ENCODE results near the gene UXT.
A peak's percentile ranks its signal among the peaks of the same experiment; 100 is the strongest.
"Not testable (repeated sequence)": the region's sequence is repeated elsewhere in the genome, so short reads cannot be mapped to it uniquely, and the experiment has no call there.

Gene UXT

DNA sequence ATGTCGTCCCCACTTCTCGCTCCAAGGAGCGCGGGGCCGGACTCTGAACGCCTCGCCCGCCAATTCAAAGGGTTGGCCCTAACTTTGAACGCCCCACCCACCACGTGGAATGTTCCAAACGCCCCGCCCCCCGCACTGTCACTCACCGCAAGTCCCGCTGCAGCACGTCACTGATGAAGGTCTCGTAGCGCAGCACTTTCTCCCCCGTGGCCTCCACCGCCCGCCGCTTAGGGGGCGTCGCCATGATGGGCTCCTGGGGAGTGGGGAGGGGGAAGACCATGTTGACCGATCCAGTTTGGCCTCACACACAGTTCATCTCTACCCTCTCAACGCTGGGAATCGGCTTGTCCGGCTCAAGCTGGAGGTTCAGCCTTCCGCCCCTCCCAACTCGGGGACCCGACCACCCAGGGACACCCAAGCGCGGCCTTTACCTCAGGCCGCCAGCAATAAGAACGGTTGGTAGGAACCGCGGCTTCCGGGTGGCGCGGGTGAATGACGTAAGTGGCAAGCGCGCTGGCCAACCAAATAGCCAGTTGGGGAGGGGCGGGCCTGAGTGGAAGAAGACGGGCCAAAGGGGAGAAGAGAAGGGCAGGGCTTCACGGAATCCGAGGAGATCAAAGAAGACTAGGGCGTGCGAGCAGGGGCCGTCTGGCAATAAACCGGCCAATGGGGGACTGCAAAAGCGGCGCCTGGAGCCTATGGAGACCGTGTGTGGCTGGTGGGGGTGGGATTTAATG lies at the start of gene UXT:
Gene UXT (minus strand): TSS at position 497 of the 737 bp plus-strand sequence. CDS start 253 bp downstream, at position 244.
- peak; percentile 84 for DNase-seq (ENCODE audit: low read depth)

DNA sequence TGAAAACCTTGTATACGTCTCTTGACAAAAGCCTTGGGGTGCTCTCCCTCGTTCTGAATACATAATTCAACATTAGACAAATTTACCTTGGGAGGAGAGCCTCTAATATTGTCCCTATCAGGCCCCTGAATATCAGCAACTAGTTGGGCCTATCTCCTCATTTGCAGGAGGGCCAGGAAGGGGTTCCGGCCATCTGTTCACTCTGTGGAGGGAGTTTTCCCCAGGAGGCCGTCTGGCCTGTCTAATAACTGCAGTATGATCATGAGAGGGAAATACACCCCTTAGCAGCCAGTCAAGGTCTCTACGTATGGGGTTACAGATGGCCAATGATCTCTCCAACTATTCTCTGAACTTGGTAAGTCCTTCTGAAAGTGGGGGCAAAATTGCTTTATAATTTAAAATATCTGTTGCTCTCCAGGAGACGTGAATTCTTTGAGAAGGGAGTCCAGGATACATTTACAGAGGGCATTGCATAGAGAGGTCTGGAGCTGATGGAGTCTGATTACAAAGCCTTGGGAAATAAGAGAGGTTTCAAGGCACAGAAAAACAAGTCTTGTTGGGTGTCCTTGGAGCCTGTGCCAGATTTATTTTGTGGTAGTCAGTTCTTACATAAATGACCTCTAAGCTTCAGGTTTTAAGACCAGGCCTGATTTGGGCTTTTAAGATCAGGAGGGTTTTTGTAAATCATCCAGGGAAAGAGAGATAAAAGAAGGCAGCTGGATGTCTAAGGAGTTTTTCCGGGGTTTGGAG lies 48.2 kb upstream of the UXT start:
- no peak for DNase-seq (ENCODE audit: low read depth)

DNA sequence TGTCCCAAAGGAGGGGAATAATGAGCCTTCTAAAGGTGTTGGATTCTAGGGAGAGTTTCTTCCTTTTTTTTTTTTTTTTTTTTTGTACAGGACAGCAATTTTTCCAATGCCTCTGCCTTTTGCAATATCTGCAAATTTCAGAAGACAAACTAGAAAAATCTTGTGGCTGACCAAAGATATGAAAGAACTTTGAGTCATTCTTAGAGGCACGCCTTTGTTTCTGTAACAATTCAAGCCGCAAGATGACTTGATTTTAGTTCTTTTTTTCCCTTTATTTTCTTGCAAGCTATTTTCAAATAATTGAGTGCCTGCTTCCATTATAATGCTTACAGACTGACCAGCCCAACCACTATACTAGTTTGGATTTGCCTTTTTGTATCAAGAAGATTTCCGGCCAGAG lies 47.6 kb upstream of the UXT start:
- DNase-seq (ENCODE audit: low read depth), result no peak

GRCh38 chrX:47704736-47705135 lies 45.8 kb upstream of the UXT start:
- DNase-seq (ENCODE audit: low read depth), result no peak

GRCh38 chrX:47697181-47697580 lies 38.2 kb upstream of the UXT start:
- no peak for DNase-seq (ENCODE audit: low read depth)

DNA sequence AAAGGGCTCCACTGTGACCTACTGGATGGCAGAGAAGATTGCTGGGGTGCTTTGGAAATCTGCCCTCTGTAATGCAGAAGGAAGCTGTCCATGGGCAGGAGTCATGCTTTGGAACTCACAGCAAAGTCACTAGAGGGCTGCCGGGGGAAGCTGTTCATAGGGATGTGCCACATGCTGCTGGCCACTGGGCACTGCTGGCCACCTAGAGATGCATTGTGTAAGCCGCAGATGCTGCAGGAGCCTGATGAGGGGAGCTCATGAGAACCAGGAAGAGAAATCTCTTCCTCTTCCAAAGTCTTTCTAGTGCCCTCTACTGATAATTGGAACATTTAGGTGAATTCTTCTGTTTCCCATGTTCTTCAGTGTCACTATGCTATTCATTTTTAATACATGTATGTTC lies 31.2 kb upstream of the UXT start:
- no peak for DNase-seq (ENCODE audit: low read depth)

- no peak for DNase-seq (ENCODE audit: low read depth)
Observed at GRCh38 chrX:47687263-47687662, 28.3 kb upstream of the UXT start.

DNA sequence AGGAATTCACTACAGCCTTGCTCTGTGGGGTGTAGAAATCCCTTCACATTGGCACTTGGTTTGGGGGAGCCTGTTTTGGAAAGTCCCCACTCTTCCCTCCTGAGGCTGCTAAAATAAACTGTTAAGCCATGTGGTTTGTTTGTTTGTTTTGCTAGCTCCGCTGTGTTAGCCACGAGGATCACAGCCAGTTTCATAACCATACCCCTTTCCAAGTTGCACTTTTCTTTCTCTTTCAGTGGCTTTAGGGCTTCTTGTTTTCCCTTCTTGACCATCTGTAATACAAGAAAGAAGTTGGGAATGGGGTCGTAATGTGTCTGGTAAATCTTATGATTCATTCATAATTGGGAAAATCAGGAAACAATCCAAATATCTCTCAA lies 24.8 kb upstream of the UXT start:
- DNase-seq (ENCODE audit: low read depth), result no peak

GRCh38 chrX:47683184-47683828 lies 24.3 kb upstream of the UXT start:
- DNase-seq (ENCODE audit: low read depth), result no peak

DNA sequence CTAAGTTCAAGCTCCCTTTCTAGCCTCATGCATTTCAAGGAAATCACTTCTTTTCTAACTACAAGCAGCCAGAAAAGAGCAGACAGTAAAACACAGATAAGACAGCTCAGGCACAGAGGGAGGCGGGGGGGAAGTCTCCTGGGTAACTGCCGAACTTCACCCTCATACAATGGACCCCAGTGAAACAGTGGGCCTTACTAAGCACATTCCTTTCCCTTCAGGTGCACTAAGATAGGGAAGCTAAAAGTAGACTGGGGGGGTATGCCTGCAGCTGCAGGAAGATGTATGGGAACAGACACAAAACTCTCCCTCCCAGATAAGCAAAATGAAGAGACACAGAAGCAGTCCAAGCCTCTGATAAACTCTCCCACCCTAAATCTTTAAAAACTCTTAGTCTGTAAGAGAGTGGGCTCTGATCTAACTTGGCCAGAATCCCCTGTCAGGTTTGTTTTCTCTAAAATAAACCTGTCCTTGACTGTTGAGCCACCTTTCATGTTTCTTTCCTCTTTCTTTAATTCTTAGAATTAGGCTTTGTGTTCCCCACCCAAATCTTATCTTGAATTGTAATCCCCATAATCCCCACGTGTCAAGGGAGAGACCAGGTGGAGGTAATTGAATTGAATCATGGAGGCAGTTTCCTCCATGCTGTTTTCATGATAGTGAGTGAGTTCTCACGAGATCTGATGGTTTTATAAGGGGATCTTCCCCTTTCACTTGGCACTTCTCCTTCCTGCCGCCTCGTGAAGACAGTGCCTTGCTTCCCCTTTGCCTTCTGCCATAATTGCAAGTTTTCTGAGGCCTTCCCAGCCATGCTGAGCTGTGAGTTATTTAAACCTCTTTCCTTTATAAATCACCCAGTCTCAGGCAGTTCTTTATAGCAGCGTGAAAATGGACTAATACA lies 17.2 kb upstream of the UXT start:
- DNase-seq (ENCODE audit: low read depth), result not testable (repeated sequence)

DNA sequence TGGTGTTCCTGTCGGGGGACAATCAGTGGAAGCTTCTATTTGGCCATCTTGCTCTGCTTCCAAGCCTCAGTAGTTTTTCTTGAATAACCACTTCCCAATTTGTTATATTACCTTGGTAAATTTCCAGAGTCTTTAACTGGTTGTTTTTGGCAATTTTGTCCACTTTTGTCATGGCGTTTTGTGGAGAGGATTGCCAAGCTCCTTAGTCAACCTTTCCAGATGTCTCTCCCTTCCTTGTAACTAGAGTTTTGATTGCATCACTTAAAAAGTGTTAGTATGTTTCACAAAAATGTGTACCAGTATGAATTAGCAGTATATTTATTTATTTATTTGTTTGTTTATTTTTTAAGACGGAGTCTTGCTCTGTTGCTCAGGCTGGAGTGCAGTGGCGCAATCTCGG lies 15.8 kb upstream of the UXT start:
- no peak for DNase-seq (ENCODE audit: low read depth)

- not testable (repeated sequence) for DNase-seq (ENCODE audit: low read depth)
Observed at GRCh38 chrX:47665797-47666196, 6.8 kb upstream of the UXT start.

DNA sequence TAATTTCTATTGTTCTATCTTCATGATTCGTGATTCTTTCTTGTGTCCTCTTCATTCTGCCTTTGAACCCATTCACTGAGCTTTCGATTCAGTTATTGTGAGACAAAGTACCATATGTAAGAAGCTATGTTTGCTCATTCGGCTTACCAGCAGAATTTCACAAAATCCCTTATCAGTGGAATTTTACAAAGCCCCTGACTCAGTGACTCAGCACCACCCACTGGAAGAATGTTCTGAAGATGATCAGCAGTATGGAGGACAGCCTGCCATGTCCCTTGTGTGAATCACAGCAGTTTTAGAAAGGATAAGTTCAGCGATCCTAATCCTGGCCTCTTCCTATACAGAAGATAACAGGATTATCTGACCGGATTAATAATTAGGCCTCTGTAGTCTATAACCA lies 5.8 kb upstream of the UXT start:
- no peak for DNase-seq (ENCODE audit: low read depth)

DNA sequence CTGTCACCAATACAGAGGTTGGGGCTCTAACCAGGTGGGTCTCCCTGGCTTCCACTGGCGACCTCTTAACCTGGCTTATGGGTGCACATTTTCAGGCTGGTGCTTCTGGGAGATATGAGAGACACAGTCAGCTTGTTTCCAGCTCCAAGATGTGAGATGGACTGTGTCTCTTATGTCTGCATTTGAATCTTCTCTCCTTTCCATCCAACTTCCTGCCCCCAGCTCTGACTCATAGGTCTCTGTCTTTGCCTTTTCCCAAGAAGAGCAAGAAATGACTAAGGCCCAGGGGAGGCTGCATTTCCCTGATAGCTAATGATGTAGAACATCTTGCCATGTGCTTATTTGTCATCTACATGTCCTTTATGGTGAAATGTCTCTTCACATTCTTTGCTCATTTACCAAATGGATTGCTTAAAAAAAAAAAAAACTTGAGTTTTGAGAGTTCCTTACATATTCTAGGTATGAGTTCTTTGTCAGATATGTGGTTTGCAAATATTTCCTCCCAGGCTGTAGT lies 3.2 kb upstream of the UXT start:
- DNase-seq (ENCODE audit: low read depth), result no peak

DNA sequence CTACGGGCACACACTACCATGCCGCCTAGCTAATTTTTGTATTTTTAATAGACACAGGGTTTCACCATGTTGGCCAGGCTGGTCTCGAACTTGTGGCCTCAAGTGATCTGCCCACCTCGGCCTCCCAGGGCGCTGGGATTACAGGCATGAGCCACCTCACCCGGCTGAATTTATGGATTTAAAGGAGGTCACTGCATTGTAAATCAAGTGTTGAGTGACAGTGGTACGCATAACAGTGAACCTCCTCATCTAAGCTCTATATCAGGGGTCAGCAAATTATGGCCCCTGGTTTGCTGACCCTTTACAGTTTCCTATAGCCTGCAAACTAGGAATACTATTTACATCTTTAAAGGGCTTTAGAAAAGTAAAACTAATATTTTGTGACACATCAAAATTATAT lies 2.6 kb upstream of the UXT start:
- no peak for DNase-seq (ENCODE audit: low read depth)

GRCh38 chrX:47659421-47659726 lies 394 bp upstream of the UXT start:
- DNase-seq (ENCODE audit: low read depth), result no peak

GRCh38 chrX:47658301-47658683 lies 688 bp downstream of the UXT start:
- DNase-seq (ENCODE audit: low read depth), result no peak

GRCh38 chrX:47651043-47651905 lies 7.7 kb downstream of the UXT start:
- DNase-seq (ENCODE audit: low read depth), result no peak

GRCh38 chrX:47650164-47651042 lies 8.6 kb downstream of the UXT start, which contains the start of gene ELK1:
Gene ELK1 (minus strand): TSS chrX:47650563. CDS start chrX:47641441, 9,122 bp downstream.
- DNase-seq (ENCODE audit: low read depth), result peak; percentile 69

GRCh38 chrX:47649781-47650163 lies 9.2 kb downstream of the UXT start:
- no peak for DNase-seq (ENCODE audit: low read depth)
